ENCODE results near the gene GTF3C1.

GTF3C1 gene, protein sequence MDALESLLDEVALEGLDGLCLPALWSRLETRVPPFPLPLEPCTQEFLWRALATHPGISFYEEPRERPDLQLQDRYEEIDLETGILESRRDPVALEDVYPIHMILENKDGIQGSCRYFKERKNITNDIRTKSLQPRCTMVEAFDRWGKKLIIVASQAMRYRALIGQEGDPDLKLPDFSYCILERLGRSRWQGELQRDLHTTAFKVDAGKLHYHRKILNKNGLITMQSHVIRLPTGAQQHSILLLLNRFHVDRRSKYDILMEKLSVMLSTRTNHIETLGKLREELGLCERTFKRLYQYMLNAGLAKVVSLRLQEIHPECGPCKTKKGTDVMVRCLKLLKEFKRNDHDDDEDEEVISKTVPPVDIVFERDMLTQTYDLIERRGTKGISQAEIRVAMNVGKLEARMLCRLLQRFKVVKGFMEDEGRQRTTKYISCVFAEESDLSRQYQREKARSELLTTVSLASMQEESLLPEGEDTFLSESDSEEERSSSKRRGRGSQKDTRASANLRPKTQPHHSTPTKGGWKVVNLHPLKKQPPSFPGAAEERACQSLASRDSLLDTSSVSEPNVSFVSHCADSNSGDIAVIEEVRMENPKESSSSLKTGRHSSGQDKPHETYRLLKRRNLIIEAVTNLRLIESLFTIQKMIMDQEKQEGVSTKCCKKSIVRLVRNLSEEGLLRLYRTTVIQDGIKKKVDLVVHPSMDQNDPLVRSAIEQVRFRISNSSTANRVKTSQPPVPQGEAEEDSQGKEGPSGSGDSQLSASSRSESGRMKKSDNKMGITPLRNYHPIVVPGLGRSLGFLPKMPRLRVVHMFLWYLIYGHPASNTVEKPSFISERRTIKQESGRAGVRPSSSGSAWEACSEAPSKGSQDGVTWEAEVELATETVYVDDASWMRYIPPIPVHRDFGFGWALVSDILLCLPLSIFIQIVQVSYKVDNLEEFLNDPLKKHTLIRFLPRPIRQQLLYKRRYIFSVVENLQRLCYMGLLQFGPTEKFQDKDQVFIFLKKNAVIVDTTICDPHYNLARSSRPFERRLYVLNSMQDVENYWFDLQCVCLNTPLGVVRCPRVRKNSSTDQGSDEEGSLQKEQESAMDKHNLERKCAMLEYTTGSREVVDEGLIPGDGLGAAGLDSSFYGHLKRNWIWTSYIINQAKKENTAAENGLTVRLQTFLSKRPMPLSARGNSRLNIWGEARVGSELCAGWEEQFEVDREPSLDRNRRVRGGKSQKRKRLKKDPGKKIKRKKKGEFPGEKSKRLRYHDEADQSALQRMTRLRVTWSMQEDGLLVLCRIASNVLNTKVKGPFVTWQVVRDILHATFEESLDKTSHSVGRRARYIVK (N-terminal part only)

GRCh38 chr16:27549746-27550581, at the start of gene GTF3C1, which contains the start of gene KATNIP:
TSS of gene GTF3C1 (minus strand) at chr16:27549913. CDS start at chr16:27549890, 23 bp downstream.
TSS of gene KATNIP (plus strand) at chr16:27550144. CDS start at chr16:27550171, 27 bp downstream.
- in situ Hi-C loops (cut with HindIII; ENCODE audit: low pct_unique_long_range_greater_than_20kb, low sequenced_read_pairs), result no loop called here
- no peak for TF ChIP-seq JUND (IDR thresholded peaks at IDR 0.05; ENCODE audit: low read depth)
- DNase-seq (ENCODE audit: low read depth in 1 of 2, low spot score in 1 of 2), result peak; percentile 99

DNA sequence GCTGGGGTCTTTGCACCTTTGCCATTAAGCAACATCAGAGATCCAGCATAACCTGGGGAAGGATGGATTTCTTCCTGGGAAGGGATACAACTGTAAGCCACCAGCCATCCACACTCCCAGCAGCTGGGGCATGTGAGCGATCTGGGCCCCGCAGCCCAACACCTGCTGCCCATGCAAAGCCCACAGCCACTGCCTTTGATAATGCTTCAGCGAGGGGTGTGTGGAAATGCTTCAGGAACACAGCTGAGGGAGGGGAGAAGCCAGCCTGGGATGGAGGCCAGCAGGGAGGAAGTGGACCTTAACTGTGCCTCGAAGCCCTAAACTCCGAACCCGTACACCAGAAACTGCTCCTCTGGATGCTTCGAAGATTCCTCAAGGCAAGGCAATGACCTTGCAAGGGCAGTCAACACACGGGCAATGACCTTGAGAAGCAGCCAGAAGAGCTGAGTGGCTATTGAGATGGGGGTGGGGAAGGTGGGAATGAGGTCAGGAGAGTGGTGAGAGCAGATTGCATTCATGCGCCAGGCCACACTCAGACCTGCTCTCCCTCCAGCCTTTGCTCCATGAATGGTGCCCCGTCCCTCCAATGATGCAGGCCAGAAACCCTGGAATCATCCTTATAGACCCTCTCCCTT, 49.3 kb upstream of the GTF3C1 start:
- DNase-seq (ENCODE audit: low read depth in 1 of 2, low spot score in 1 of 2), result no peak
- no peak for TF ChIP-seq JUND (IDR thresholded peaks at IDR 0.05; ENCODE audit: low read depth)
- in situ Hi-C loops (cut with HindIII; ENCODE audit: low pct_unique_long_range_greater_than_20kb, low sequenced_read_pairs), result no loop called here

DNA sequence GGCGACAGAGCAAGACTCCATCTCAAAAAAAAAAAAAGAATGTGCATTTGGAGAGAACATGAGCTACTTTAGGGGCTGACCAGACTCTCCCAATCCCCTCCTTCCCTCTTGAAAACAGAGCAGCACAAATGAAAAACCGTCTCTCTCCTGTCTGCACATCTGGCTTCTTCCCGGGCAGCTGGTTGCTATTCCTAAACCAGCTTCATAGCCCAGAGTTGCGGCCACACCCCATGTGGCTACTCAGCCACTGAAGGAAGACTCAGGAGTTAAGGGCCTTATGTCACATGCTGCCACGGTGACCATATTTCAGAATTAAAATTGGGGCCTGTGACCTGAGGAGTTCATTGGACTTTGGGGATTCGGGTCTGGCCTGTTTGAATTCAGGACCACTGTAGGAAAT, 48.5 kb upstream of the GTF3C1 start:
- in situ Hi-C loops (cut with HindIII; ENCODE audit: low pct_unique_long_range_greater_than_20kb, low sequenced_read_pairs), result no loop called here
- no peak for DNase-seq (ENCODE audit: low read depth in 1 of 2, low spot score in 1 of 2)
- no peak for TF ChIP-seq JUND (IDR thresholded peaks at IDR 0.05; ENCODE audit: low read depth)

- TF ChIP-seq JUND (IDR thresholded peaks at IDR 0.05; ENCODE audit: low read depth), result peak; percentile 67; the same call in 1 of the 2 replicates
- peak; percentile 71 to 91 for DNase-seq (ENCODE audit: low read depth in 1 of 2, low spot score in 1 of 2)
- in situ Hi-C loops (cut with HindIII; ENCODE audit: low pct_unique_long_range_greater_than_20kb, low sequenced_read_pairs), result no loop called here
These were observed 47.6 kb upstream of the GTF3C1 start for GRCh38 chr16:27597361-27597760.

GRCh38 chr16:27596411-27596810, 46.7 kb upstream of the GTF3C1 start:
- no peak for DNase-seq (ENCODE audit: low read depth in 1 of 2, low spot score in 1 of 2)
- in situ Hi-C loops (cut with HindIII; ENCODE audit: low pct_unique_long_range_greater_than_20kb, low sequenced_read_pairs), result no loop called here

GRCh38 chr16:27595993-27596392, 46.3 kb upstream of the GTF3C1 start:
- no peak for DNase-seq (ENCODE audit: low read depth in 1 of 2, low spot score in 1 of 2)
- TF ChIP-seq JUND (IDR thresholded peaks at IDR 0.05; ENCODE audit: low read depth), result no peak
- in situ Hi-C loops (cut with HindIII; ENCODE audit: low pct_unique_long_range_greater_than_20kb, low sequenced_read_pairs), result no loop called here

More at GRCh38 chr16:27596411-27596810, 46.7 kb upstream of the GTF3C1 start:
- no peak for TF ChIP-seq JUND (IDR thresholded peaks at IDR 0.05; ENCODE audit: low read depth)

DNA sequence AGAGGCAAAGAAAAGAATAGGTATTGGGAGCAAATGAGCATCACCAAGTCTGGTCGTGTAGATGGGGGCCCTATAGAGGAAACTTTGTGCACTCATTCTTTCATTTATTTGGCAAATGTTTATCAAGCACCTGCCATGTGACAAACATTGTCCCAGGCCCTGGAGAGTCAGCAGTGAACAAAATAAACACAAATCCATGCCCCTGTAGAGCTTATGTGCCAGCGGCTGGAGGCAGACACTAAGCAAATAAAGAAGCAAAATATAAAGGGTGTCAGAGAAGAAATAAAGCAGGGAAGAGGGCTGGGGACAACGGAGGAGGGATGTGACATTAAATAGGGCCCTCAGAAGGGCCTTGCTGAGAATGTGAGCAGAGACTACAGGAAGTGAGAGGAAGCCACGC, 45.8 kb upstream of the GTF3C1 start:
- in situ Hi-C loops (cut with HindIII; ENCODE audit: low pct_unique_long_range_greater_than_20kb, low sequenced_read_pairs), result no loop called here
- no peak for DNase-seq (ENCODE audit: low read depth in 1 of 2, low spot score in 1 of 2)

DNA sequence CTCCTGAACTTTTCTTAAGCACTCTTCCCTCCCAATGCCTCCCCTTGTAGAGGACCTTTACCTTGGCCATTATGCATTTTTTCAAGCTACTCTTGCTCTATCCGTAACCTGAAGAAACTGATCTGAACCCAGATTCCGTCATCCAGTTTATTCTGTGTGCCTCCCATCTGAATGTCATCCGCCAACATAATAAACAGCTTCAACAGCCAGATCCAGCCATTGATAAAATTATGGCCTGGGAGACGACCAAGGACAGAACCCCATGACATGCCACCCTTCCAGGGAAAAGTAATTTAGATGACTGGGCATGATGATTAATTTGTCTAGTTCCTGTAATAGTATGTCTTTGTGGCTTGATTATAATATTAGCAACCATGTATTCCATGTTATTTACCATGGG, 42.1 kb upstream of the GTF3C1 start:
- no peak for TF ChIP-seq JUND (IDR thresholded peaks at IDR 0.05; ENCODE audit: low read depth)
- in situ Hi-C loops (cut with HindIII; ENCODE audit: low pct_unique_long_range_greater_than_20kb, low sequenced_read_pairs), result no loop called here
- peak in 1 of 2 experiments; percentile 18 for DNase-seq (ENCODE audit: low read depth in 1 of 2, low spot score in 1 of 2)

More for the DNA sequence above, 45.8 kb upstream of the GTF3C1 start:
- no peak for TF ChIP-seq JUND (IDR thresholded peaks at IDR 0.05; ENCODE audit: low read depth)

GRCh38 chr16:27588057-27588456, 38.3 kb upstream of the GTF3C1 start:
- in situ Hi-C loops (cut with HindIII; ENCODE audit: low pct_unique_long_range_greater_than_20kb, low sequenced_read_pairs), result no loop called here
- no peak for TF ChIP-seq JUND (IDR thresholded peaks at IDR 0.05; ENCODE audit: low read depth)
- DNase-seq (ENCODE audit: low read depth in 1 of 2, low spot score in 1 of 2), result no peak

DNA sequence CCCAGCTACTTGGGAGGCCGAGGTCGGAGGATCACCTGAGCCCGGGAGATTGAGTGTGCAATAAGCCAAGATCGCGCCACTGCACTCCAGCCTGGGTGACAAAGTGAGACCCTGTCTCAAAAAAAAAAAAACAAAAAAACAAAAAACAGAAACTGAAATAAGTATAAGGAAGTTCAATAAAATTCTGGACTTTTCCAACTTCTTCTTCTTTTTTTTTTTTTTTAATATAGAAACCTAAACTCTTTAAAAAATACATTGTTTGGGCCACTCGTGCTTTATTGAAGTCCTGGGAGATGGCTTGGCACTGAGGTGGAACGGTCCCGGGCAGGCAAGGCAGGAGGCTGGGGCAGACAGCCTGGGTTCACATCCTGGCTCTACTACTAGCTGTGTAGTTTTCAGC, 37.0 kb upstream of the GTF3C1 start:
- DNase-seq (ENCODE audit: low read depth in 1 of 2, low spot score in 1 of 2), result no peak
- TF ChIP-seq JUND (IDR thresholded peaks at IDR 0.05; ENCODE audit: low read depth), result no peak
- in situ Hi-C loops (cut with HindIII; ENCODE audit: low pct_unique_long_range_greater_than_20kb, low sequenced_read_pairs), result no loop called here

DNA sequence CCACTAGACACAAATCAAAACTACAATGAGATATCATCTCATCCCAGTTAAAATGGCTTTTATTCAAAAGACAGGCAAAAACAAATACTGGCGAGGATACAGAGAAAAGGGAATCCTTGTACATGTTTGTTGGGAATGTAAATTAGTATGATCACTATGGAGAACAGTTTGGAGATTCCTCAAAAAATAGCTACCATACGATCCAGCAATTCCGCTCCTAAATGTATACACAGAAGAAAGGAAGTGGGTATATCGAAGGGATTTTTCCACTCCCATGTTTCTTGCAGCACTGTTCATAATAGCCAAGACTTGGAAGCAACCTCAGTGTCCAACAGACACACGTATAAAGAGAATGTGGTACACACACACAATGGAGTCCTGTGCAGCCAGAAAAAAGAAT, 35.5 kb upstream of the GTF3C1 start:
- in situ Hi-C loops (cut with HindIII; ENCODE audit: low pct_unique_long_range_greater_than_20kb, low sequenced_read_pairs), result no loop called here
- TF ChIP-seq JUND (IDR thresholded peaks at IDR 0.05; ENCODE audit: low read depth), result no peak
- no peak for DNase-seq (ENCODE audit: low read depth in 1 of 2, low spot score in 1 of 2)

Data from T47D (cell line).